ENCODE data around the gene PMPCB. TPM values are rescaled to one million over a fixed set of nuclear protein-coding genes. Genes with fewer than 3 reads are reported as not detected.

Gene PMPCB
- total RNA-seq, 1 donor from 2014 or later = 59.0 TPM

DNA sequence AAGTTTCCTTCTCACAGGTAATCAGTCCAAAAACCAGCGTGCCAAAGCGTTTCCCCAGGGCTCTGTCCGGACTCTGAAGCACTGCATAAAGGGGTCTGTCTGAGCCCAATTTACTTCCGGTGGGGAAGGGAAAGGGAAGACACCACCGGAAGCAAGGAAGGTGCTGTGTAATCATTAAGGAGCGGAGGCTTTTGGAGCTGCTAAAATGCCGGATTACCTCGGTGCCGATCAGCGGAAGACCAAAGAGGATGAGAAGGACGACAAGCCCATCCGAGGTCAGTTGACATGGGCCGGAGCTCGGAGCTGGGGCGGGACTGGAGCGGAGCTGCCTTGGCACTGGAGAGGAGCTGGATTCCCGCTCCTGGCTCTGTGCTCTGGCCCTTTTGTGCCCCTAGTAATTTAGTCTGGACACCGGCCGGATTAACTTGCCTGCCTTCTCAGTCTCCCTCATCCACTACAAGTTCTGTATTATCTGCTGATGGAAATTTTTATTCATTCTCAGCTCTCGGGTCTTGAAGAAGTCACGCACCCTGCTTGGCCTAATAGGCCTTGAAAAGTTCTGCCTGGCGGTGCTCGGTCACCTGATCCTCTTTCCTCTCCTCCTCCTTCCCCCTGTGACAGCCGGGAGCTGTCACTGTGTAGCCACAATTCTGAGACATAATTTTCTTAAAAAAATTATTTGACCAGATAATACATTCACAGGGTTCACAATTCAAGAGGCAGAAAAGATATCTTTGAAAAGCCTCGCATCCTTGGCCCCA is 50.5 kb downstream of the PMPCB start, which contains the start of gene PSMC2:
PSMC2 (plus strand) TSS at position 137 of the 761 bp plus-strand sequence; CDS start at position 206, 69 bp downstream.
- no peak for TF ChIP-seq CTCF (IDR thresholded peaks at IDR 0.05; ENCODE audit: insufficient read depth, low read length, poor library complexity, severe bottlenecking)
- no peaks in the 10 kb centered on the region for H3K27me3 ChIP-seq (ENCODE audit: control insufficient read depth, insufficient read depth, low read length)
- peak within 1 kb of the TSS; percentile 93 for H3K4me3 ChIP-seq (ENCODE audit: low read depth, low read length)
- no peaks in the 10 kb centered on the region for H3K36me3 ChIP-seq (ENCODE audit: control insufficient read depth, insufficient read depth, low read length)
- peak; percentile 57 for DNase-seq (ENCODE audit: low read depth)

DNA sequence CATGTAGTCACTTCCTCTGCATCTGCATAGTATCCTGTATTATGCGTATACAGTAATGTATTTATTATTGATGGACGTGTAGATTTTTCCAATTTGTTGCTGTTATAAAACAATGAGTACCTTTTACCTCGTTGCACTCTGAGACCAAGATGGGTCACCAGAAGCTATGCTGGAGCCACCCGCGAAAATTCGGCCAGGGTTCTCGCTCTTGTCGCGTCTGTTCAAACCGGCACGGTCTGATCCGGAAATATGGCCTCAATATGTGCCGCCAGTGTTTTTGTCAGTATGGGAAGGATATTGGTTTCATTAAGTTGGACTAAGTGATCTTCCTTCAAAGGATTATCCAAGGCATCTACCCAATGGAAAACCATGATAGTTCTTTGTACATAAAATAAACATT is 51.2 kb downstream of the PMPCB start:
- Histone ChIP-seq H3K36me3 (ENCODE audit: control insufficient read depth, insufficient read depth, low read length) (no peaks in the 10 kb centered on the region), H3K27me3 (ENCODE audit: control insufficient read depth, insufficient read depth, low read length) (no peaks in the 10 kb centered on the region), H3K4me3 (ENCODE audit: low read depth, low read length) (peak overlapping the region; percentile 93)
- no peak for DNase-seq (ENCODE audit: low read depth)
- no peak for TF ChIP-seq CTCF (IDR thresholded peaks at IDR 0.05; ENCODE audit: insufficient read depth, low read length, poor library complexity, severe bottlenecking)

- Histone ChIP-seq H3K4me3 (ENCODE audit: low read depth, low read length) (peak overlapping the region; percentile 93), H3K27me3 (ENCODE audit: control insufficient read depth, insufficient read depth, low read length) (no peaks in the 10 kb centered on the region), H3K36me3 (ENCODE audit: control insufficient read depth, insufficient read depth, low read length) (no peaks in the 10 kb centered on the region)
- no peak for TF ChIP-seq CTCF (IDR thresholded peaks at IDR 0.05; ENCODE audit: insufficient read depth, low read length, poor library complexity, severe bottlenecking)
- no peak for DNase-seq (ENCODE audit: low read depth)
Measured at GRCh38 chr7:103348959-103349358, 51.7 kb downstream of the PMPCB start.

DNA sequence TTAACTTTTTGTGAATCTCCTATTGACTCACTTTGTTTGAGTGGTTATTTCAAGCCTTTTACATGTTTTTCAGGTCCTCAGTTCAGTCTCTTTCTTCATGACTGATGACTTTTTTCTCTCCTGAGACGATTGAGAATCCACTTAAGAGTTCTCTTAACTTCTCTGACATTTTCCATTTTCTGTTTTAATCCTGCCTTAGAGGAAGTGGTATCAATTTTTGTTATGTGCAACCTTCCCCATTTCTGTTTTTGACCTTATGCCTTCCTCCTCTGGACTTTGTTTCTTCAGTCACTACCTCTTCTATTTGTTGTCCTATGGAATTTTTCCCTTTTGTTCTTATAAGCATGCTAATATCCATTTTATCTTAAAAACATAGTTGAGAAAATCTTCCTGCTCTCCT is 52.6 kb downstream of the PMPCB start:
- TF ChIP-seq CTCF (IDR thresholded peaks at IDR 0.05; ENCODE audit: insufficient read depth, low read length, poor library complexity, severe bottlenecking) = no peak
- no peak overlapping the region for H3K4me3 ChIP-seq (ENCODE audit: low read depth, low read length)
- H3K27me3 ChIP-seq (ENCODE audit: control insufficient read depth, insufficient read depth, low read length) = no peaks in the 10 kb centered on the region
- H3K36me3 ChIP-seq (ENCODE audit: control insufficient read depth, insufficient read depth, low read length) = no peaks in the 10 kb centered on the region
- DNase-seq (ENCODE audit: low read depth) = no peak

Other genes starting within 250 kb of the PMPCB start
- gene FBXL13, start 222.6 kb upstream of the PMPCB start, total RNA-seq = 3.1 and 3.6 TPM in 2 replicates
- 26.4 and 34.7 TPM in 2 replicates for gene ARMC10, start 222.3 kb upstream of the PMPCB start, total RNA-seq
- gene NAPEPLD, start 148.3 kb upstream of the PMPCB start, total RNA-seq = 7.3 and 9.6 TPM in 2 replicates
- 22.5 and 32.4 TPM in 2 replicates for gene DNAJC2, start 47.3 kb downstream of the PMPCB start, total RNA-seq
- 110 and 115 TPM in 2 replicates for gene PSMC2, start 50.2 kb downstream of the PMPCB start, total RNA-seq
- gene SLC26A5, start 148.8 kb downstream of the PMPCB start, total RNA-seq = 0.07 TPM in 1 of 2 replicates, not detected in the other